Prostate gland (tissue), 2 donors: ENCODE results near the gene STK35. TPM values are rescaled to one million over a fixed set of nuclear protein-coding genes. Genes with fewer than 3 reads are reported as not detected.

Experiments used
- DNase-seq: peaks from one replicate; pipeline ENCODE4 v3.0.0-alpha.2; 2019; ENCODE audit warnings: low spot score
- H3K27ac ChIP-seq, 2 donors: fragments of 200-600 bp; sonication (generic); 2 replicates each; pipeline ENCODE4 v1.5.1; 2017 to 2019
- H3K27me3 ChIP-seq: fragments of 200-600 bp; sonication (generic); replicated peaks from 2 replicates; pipeline ENCODE4 v1.5.1; 2019; ENCODE audit not compliant: insufficient read depth
- H3K36me3 ChIP-seq, 2 donors: fragments of 200-600 bp; sonication (generic); 1 replicate in 1 of 2; 2 replicates in 1 of 2; pipeline versions ENCODE4 v1.5.1 to v1.8.1; 2017 to 2019
- H3K4me1 ChIP-seq: fragments of 200-600 bp; sonication (generic); replicated peaks from 2 replicates; pipeline ENCODE4 v1.5.1; 2019
- H3K4me3 ChIP-seq, 2 donors: fragments of 200-600 bp; sonication (generic); 2 replicates each; pipeline ENCODE4 v1.5.1; 2017 to 2019
- H3K9me3 ChIP-seq: fragments of 200-600 bp; sonication (generic); 2 replicates; pipeline ENCODE4 v1.5.1; 2017
- POLR2A ChIP-seq: fragments of 450-650 bp; IDR thresholded peaks from one replicate; pipeline ENCODE4 v1.6.1; 2016; ENCODE audit warnings: antibody characterized with exemption, mild to moderate bottlenecking
- POLR2AphosphoS5 ChIP-seq: sonication (generic); formaldehyde crosslinking; IDR thresholded peaks from one replicate; pipeline ENCODE4 v1.6.1; 2017; ENCODE audit warnings: antibody characterized with exemption
- WGBS: methylation state at CpG from one replicate; pipeline ENCODE4 v1.1.5; 2018; 5-methylcytosine and 5-hydroxymethylcytosine counted together
- intact Hi-C: fragments of 100-400 bp; cut with DNase I; formaldehyde crosslinking; loops from one replicate; pipeline ENCODE4 v1.14.2; 2022
- total RNA-seq, 2 donors: library from RNA; depleted of rRNA; stranded (reverse); fragments of >200 nt; gene quantifications; one replicate each; pipeline ENCODE4 v1.1.0, GENCODE V29; 2016
- TF ChIP-seq, protein P1 (sequence below), 4 experiments: fragments of 200-600 bp in 2 of 4; fragments of 450-650 bp in 2 of 4; sonication (generic) in 2 of 4; IDR thresholded peaks; 1 replicate in 3 of 4; 2 replicates in 1 of 4; pipeline ENCODE4 v1.5.1; 2016 to 2019; ENCODE audit warnings: antibody characterized with exemption in 4 of 4, mild to moderate bottlenecking in 2 of 4, moderate library complexity in 2 of 4

STK35 gene
- total RNA-seq, 2 donors from 2014 or later, result 24.2 to 40.7 TPM

DNA sequence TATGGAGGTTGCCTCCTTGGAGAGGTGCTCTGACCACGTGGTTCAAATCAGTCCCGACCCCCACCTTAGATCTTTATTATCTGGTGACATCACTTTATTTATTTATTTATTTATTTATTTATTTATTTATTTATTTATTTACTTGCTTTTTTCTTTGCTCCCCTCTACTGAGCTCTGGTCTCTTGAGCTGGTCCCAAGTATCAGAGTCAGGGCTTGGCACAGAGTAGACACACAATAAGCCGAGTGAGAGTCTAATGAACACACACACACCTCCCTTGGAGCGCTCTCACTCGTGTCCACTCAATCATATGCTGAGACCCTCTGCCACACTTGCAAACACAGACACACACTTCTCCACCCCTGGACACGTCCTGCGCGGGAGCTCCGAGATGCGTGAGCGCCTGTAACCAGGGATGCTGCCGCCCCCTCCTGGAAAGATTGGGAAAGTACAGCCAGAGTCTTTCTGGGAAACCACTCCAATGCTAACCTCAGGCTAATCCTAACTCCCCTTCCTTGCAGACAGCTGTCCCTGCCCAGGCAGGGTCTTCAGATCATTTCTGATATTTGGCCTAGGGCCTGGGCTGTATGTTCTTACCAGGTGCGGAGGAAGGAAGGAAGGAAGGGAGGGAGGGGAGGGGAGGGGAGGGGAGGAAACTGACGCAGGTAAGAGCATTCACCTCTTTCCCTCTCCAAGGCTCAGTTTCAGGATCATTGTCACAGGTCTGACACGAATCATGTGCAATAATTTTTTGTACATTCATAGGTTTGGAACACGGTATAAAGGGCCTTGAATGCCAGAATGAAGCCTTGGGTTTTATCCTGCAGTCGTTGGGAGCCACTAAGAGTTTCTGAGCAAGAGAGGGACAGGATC is 70.9 kb downstream of the STK35 start:
- no peaks in the 10 kb centered on the region for H3K27me3 ChIP-seq
- no peaks in the 10 kb centered on the region for H3K9me3 ChIP-seq
- no peak overlapping the region for H3K27ac ChIP-seq
- no peaks in the 10 kb centered on the region for H3K4me1 ChIP-seq
- TF ChIP-seq, protein P1, sequence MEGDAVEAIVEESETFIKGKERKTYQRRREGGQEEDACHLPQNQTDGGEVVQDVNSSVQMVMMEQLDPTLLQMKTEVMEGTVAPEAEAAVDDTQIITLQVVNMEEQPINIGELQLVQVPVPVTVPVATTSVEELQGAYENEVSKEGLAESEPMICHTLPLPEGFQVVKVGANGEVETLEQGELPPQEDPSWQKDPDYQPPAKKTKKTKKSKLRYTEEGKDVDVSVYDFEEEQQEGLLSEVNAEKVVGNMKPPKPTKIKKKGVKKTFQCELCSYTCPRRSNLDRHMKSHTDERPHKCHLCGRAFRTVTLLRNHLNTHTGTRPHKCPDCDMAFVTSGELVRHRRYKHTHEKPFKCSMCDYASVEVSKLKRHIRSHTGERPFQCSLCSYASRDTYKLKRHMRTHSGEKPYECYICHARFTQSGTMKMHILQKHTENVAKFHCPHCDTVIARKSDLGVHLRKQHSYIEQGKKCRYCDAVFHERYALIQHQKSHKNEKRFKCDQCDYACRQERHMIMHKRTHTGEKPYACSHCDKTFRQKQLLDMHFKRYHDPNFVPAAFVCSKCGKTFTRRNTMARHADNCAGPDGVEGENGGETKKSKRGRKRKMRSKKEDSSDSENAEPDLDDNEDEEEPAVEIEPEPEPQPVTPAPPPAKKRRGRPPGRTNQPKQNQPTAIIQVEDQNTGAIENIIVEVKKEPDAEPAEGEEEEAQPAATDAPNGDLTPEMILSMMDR (IDR thresholded peaks at IDR 0.05), result peak; percentile 63 to 86 (median 82)
- TF ChIP-seq POLR2AphosphoS5, result no peak
- H3K4me3 ChIP-seq, result no peak overlapping the region
- H3K36me3 ChIP-seq, result no peaks in the 10 kb centered on the region
- WGBS, result 20% methylated on average over 17 of the region's 17 CpGs
- intact Hi-C loops, result loop anchor here (1.0 to 10.0 kb wide), 2 partner anchors 207 to 408 kb away; no protein-coding TSS in a partner anchor
- peak; percentile 61 for DNase-seq

DNA sequence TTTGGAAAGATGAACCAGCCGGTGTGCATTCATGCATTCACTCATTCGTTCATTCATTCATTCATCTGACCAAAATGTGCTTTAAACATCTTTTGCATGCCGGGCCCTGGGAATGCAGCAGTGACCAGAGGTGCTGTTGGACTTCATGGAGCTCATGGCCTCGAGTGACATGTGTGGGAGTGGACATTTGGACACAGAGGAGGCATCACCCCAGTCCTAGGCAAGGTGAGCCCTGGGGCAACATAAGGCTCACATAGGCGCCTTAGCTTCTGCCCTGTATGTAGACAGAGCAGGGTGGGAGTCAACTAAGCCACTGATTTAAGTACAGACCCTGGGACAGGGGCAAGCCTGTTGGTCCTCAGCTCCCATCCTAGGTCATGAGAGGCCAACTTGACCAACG is 71.6 kb downstream of the STK35 start:
- no peaks in the 10 kb centered on the region for H3K4me1 ChIP-seq
- 73% methylated on average over 6 of the region's 6 CpGs for WGBS
- intact Hi-C loops, result loop anchor here (10.0 kb wide), 1 partner anchor 408 kb away; no protein-coding TSS in a partner anchor
- no peak overlapping the region for H3K4me3 ChIP-seq
- no peak for DNase-seq
- H3K27ac ChIP-seq, result no peak overlapping the region
- TF ChIP-seq POLR2AphosphoS5 (no peak), POLR2A (no peak)
- TF ChIP-seq, protein P1 (IDR thresholded peaks at IDR 0.05), result no peak
- H3K36me3 ChIP-seq, result no peaks in the 10 kb centered on the region
- no peaks in the 10 kb centered on the region for H3K9me3 ChIP-seq
- no peaks in the 10 kb centered on the region for H3K27me3 ChIP-seq

DNA sequence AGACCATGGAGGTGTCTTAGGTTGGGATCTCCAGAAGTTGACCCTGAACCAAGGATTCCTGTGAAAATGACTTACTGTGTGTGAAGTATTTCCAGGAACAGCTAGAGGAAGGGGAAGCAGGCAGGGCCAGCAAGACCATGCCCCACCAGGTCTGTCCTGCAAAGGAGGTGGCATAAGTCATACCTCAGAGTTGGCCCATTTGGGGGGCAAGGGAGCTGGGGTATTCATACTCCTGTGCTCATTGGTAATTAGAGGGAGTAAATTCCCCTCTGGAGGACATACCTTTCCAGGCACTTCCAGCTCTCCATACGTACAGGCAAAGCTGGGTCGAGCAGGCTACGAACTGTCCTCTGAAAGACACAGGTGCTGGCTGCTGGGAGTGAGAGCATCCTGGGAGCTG is 72.4 kb downstream of the STK35 start:
- intact Hi-C loops, result loop anchor here (10.0 kb wide), 1 partner anchor 409 kb away; no protein-coding TSS in a partner anchor
- H3K27me3 ChIP-seq, result no peaks in the 10 kb centered on the region
- no peaks in the 10 kb centered on the region for H3K36me3 ChIP-seq
- no peak overlapping the region for H3K4me3 ChIP-seq
- 97% methylated on average over 3 of the region's 3 CpGs for WGBS
- no peak for DNase-seq
- no peaks in the 10 kb centered on the region for H3K9me3 ChIP-seq
- H3K4me1 ChIP-seq, result no peaks in the 10 kb centered on the region
- H3K27ac ChIP-seq, result no peak overlapping the region
- TF ChIP-seq, protein P1 (IDR thresholded peaks at IDR 0.05), result no peak
- TF ChIP-seq POLR2AphosphoS5, result no peak
- TF ChIP-seq POLR2A, result no peak

DNA sequence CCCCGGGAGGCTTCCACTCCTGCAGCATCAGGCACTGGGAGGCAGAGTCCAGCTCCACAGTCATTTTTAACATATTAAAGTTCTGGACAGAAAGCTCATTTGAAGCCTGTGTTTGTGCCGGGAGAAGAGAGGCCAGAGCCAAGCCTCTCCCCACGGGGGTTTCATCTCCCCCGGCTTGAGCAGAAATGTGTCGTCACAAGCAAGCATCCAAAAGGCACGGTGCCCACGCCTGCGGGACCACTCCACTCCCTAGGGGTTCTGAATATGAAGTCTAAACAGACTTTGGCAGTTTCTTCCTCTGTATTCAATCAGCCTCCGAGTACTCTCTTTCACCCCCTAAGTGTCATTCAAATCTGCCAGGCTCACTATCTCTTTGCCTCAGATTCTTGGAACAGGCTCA is 75.3 kb downstream of the STK35 start:
- TF ChIP-seq POLR2AphosphoS5 (no peak), POLR2A (no peak)
- TF ChIP-seq, protein P1 (IDR thresholded peaks at IDR 0.05), result no peak
- DNase-seq, result no peak
- Histone ChIP-seq H3K4me1 (no peaks in the 10 kb centered on the region), H3K4me3 (no peak overlapping the region), H3K27me3 (no peaks in the 10 kb centered on the region), H3K36me3 (no peaks in the 10 kb centered on the region), H3K9me3 (no peaks in the 10 kb centered on the region), H3K27ac (no peak overlapping the region)
- 42% methylated on average over 9 of the region's 9 CpGs for whole genome bisulfite sequencing
- intact Hi-C loops, result loop anchor here (10.0 kb wide), 1 partner anchor 412 kb away; no protein-coding TSS in a partner anchor
